ENCODE measurements around the gene TMEM170B. TPM values are rescaled to one million over a fixed set of nuclear protein-coding genes. Genes with fewer than 3 reads are reported as not detected.

Gene TMEM170B
- polyA plus RNA-seq, 1 experiment, result 0.26 TPM

- POLR2A ChIA-PET, result interaction anchor here (1.5 to 1.6 kb wide), 2 partner anchors 31 to 68 kb away, joined by 6 to 13 read pairs; no protein-coding TSS in a partner anchor
Observed at GRCh38 chr6:11585426-11586016, 48.0 kb downstream of the TMEM170B start.

GRCh38 chr6:11586117-11586516, 48.6 kb downstream of the TMEM170B start:
- peak overlapping the region; percentile 48 for H3K27ac ChIP-seq (ENCODE audit: low read depth, low read length)
- POLR2A ChIA-PET, result interaction anchor here (0.5 to 1.6 kb wide), 3 partner anchors 30 to 69 kb away, joined by 6 to 13 read pairs (median 7); no protein-coding TSS in a partner anchor
- no peak for DNase-seq (ENCODE audit: low read depth, low spot score)
- no peak overlapping the region for H3K4me3 ChIP-seq (ENCODE audit: low read depth, low read length)
- H3K27me3 ChIP-seq (ENCODE audit: control insufficient read depth, insufficient read depth, low read length), result no peaks in the 10 kb centered on the region
- H3K9me3 ChIP-seq (ENCODE audit: control insufficient read depth, insufficient read depth, low read length), result peaks cover 4% of the 10 kb centered on the region; the same call in 1 of the 2 replicates
- no peak for TF ChIP-seq CTCF (IDR thresholded peaks at IDR 0.05; ENCODE audit: low read depth, low read length)
- CTCF ChIA-PET, result interaction anchor here (0.8 to 6.0 kb wide), 12 partner anchors 10 to 1022 kb away, joined by 3 to 73 read pairs (median 9); partner anchors contain the start of gene EDN1

More at GRCh38 chr6:11585426-11586016, 48.0 kb downstream of the TMEM170B start:
- no peaks in the 10 kb centered on the region for H3K27me3 ChIP-seq (ENCODE audit: control insufficient read depth, insufficient read depth, low read length)
- no peak overlapping the region for H3K27ac ChIP-seq (ENCODE audit: low read depth, low read length)
- H3K4me3 ChIP-seq (ENCODE audit: low read depth, low read length), result no peak overlapping the region
- CTCF ChIA-PET, result interaction anchor here (0.6 to 6.0 kb wide), 37 partner anchors 10 to 1308 kb away, joined by 3 to 73 read pairs (median 4); partner anchors contain the start of gene EDN1
- peak; percentile 58 for TF ChIP-seq CTCF (IDR thresholded peaks at IDR 0.05; ENCODE audit: low read depth, low read length)
- DNase-seq (ENCODE audit: low read depth, low spot score), result peak; percentile 55
- H3K9me3 ChIP-seq (ENCODE audit: control insufficient read depth, insufficient read depth, low read length), result no peaks in the 10 kb centered on the region

- peak overlapping the region; percentile 84 for H3K27ac ChIP-seq (ENCODE audit: low read depth, low read length)
- ChIA-PET POLR2A (interaction anchor here (0.5 to 1.6 kb wide), 4 partner anchors 30 to 68 kb away, joined by 3 to 13 read pairs (median 6); no protein-coding TSS in a partner anchor), CTCF (interaction anchor here (0.8 to 6.0 kb wide), 11 partner anchors 9 to 1022 kb away, joined by 3 to 73 read pairs (median 11); partner anchors contain the start of gene EDN1)
- no peak overlapping the region for H3K4me3 ChIP-seq (ENCODE audit: low read depth, low read length)
- no peak for TF ChIP-seq CTCF (IDR thresholded peaks at IDR 0.05; ENCODE audit: low read depth, low read length)
- H3K27me3 ChIP-seq (ENCODE audit: control insufficient read depth, insufficient read depth, low read length), result no peaks in the 10 kb centered on the region
- H3K9me3 ChIP-seq (ENCODE audit: control insufficient read depth, insufficient read depth, low read length), result peaks cover 9% of the 10 kb centered on the region; the same call in 1 of the 2 replicates
- peak; percentile 77 for DNase-seq (ENCODE audit: low read depth, low spot score)
Observed at GRCh38 chr6:11586536-11586935, 49.0 kb downstream of the TMEM170B start.

GRCh38 chr6:11589261-11589660, 51.7 kb downstream of the TMEM170B start:
- ChIA-PET CTCF (interaction anchor here (0.5 to 2.1 kb wide), 8 partner anchors 18 to 1016 kb away, joined by 3 to 6 read pairs (median 5); no protein-coding TSS in a partner anchor), POLR2A (no interaction called here)
- H3K9me3 ChIP-seq (ENCODE audit: control insufficient read depth, insufficient read depth, low read length), result peaks cover 10% of the 10 kb centered on the region; the same call in 1 of the 2 replicates
- TF ChIP-seq CTCF (IDR thresholded peaks at IDR 0.05; ENCODE audit: low read depth, low read length), result no peak
- H3K4me3 ChIP-seq (ENCODE audit: low read depth, low read length), result no peak overlapping the region
- no peak overlapping the region for H3K27ac ChIP-seq (ENCODE audit: low read depth, low read length)
- DNase-seq (ENCODE audit: low read depth, low spot score), result no peak
- H3K27me3 ChIP-seq (ENCODE audit: control insufficient read depth, insufficient read depth, low read length), result no peaks in the 10 kb centered on the region
